ENCODE results near the gene ACVR1. TPM values are rescaled to one million over a fixed set of nuclear protein-coding genes. Genes with fewer than 3 reads are reported as not detected.

ACVR1 gene
- total RNA-seq, 1 experiment from 2014 or later = 27.6 TPM

DNA sequence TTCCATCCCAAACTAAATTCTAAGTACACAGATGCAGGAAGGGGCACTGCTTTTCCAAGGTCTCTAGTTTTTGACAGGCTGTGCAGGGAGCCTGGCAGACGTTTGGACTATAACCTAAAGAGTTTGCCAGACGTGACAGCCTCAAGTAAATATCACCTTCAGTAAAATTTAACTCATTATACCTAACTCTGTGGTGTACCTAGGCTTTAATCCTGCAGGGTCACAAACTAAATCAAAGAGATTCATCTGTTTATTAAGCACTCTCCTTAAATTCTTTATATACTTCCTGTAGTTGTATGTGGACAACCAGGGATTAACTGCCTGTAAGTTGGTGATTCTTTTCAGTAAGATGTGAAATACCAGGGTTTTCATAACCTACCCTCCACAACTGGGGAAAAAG lies 92.9 kb downstream of the ACVR1 start:
- in situ Hi-C loops (cut with HindIII; ENCODE audit: low pct_unique_long_range_greater_than_20kb, low sequenced_read_pairs) = no loop called here
- peaks cover 6% of the 10 kb centered on the region; the same call in 1 of the 2 replicates for H3K36me3 ChIP-seq (ENCODE audit: control insufficient read depth, insufficient read depth, low read length)
- POLR2A ChIA-PET = no interaction called here
- TF ChIP-seq POLR2AphosphoS5 (IDR thresholded peaks at IDR 0.05; ENCODE audit: low read depth, low read length) = no peak
- TF ChIP-seq SIN3A (IDR thresholded peaks at IDR 0.05; ENCODE audit: borderline replicate concordance, insufficient read depth, low read depth, low read length) = no peak
- TF ChIP-seq REST (IDR thresholded peaks at IDR 0.05; ENCODE audit: insufficient read depth in 1 of 2, low read depth in 2 of 2, low read length in 1 of 2) = no peak
- TF ChIP-seq, protein P1, sequence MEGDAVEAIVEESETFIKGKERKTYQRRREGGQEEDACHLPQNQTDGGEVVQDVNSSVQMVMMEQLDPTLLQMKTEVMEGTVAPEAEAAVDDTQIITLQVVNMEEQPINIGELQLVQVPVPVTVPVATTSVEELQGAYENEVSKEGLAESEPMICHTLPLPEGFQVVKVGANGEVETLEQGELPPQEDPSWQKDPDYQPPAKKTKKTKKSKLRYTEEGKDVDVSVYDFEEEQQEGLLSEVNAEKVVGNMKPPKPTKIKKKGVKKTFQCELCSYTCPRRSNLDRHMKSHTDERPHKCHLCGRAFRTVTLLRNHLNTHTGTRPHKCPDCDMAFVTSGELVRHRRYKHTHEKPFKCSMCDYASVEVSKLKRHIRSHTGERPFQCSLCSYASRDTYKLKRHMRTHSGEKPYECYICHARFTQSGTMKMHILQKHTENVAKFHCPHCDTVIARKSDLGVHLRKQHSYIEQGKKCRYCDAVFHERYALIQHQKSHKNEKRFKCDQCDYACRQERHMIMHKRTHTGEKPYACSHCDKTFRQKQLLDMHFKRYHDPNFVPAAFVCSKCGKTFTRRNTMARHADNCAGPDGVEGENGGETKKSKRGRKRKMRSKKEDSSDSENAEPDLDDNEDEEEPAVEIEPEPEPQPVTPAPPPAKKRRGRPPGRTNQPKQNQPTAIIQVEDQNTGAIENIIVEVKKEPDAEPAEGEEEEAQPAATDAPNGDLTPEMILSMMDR (IDR thresholded peaks at IDR 0.05) = no peak
- no peak for TF ChIP-seq TCF7L2 (IDR thresholded peaks at IDR 0.05; ENCODE audit: low read depth, low read length)
- BruUV-seq (replicated peaks) = no TSS peak
- no peaks in the 10 kb centered on the region for H3K9me3 ChIP-seq (ENCODE audit: control insufficient read depth, insufficient read depth, low read depth, low read length)
- peaks cover 11% of the 10 kb centered on the region for H3K4me1 ChIP-seq (ENCODE audit: control insufficient read depth, insufficient read depth, low read length)
- CTCF ChIA-PET = no interaction called here
- no peaks in the 10 kb centered on the region for H3K27me3 ChIP-seq (ENCODE audit: control insufficient read depth, insufficient read depth, low read length)
- ATAC-seq (no peak), DNase-seq (ENCODE audit: low read depth, low spot score) (no peak)
- H3K27ac ChIP-seq (ENCODE audit: low read length) = no peak overlapping the region
- no peak overlapping the region for H3K4me3 ChIP-seq (ENCODE audit: low read depth in 2 of 2, low read length in 2 of 2)
- intact Hi-C loops (cut with micrococcal nuclease; ENCODE audit: unreplicated experiment) = loop anchor here (10.0 kb wide), 1 partner anchor 92 kb away; the partner anchor contains the start of gene ACVR1

GRCh38 chr2:157782057-157782845 lies 93.9 kb downstream of the ACVR1 start:
- Histone ChIP-seq H3K4me3 (ENCODE audit: low read depth in 2 of 2, low read length in 2 of 2) (no peak overlapping the region), H3K9me3 (ENCODE audit: control insufficient read depth, insufficient read depth, low read depth, low read length) (no peaks in the 10 kb centered on the region), H3K36me3 (ENCODE audit: control insufficient read depth, insufficient read depth, low read length) (peaks cover 6% of the 10 kb centered on the region; the same call in 1 of the 2 replicates), H3K27ac (ENCODE audit: low read length) (no peak overlapping the region), H3K4me1 (ENCODE audit: control insufficient read depth, insufficient read depth, low read length) (peaks cover 11% of the 10 kb centered on the region), H3K27me3 (ENCODE audit: control insufficient read depth, insufficient read depth, low read length) (no peaks in the 10 kb centered on the region)
- DNase-seq (ENCODE audit: low read depth, low spot score) (no peak), ATAC-seq (no peak)
- ChIA-PET CTCF (no interaction called here), POLR2A (interaction anchor here (1.0 kb wide), 1 partner anchor 155 kb away, joined by 3 read pairs; no protein-coding TSS in a partner anchor)
- no peak for TF ChIP-seq REST (IDR thresholded peaks at IDR 0.05; ENCODE audit: insufficient read depth in 1 of 2, low read depth in 2 of 2, low read length in 1 of 2)
- no peak for TF ChIP-seq POLR2AphosphoS5 (IDR thresholded peaks at IDR 0.05; ENCODE audit: low read depth, low read length)
- no peak for TF ChIP-seq SIN3A (IDR thresholded peaks at IDR 0.05; ENCODE audit: borderline replicate concordance, insufficient read depth, low read depth, low read length)
- no peak for TF ChIP-seq TCF7L2 (IDR thresholded peaks at IDR 0.05; ENCODE audit: low read depth, low read length)
- TF ChIP-seq, protein P1 (IDR thresholded peaks at IDR 0.05) = peak; percentile 19; the same call in 1 of the 2 replicates
- in situ Hi-C loops (cut with HindIII; ENCODE audit: low pct_unique_long_range_greater_than_20kb, low sequenced_read_pairs) = no loop called here
- intact Hi-C loops (cut with micrococcal nuclease; ENCODE audit: unreplicated experiment) = loop anchor here (10.0 kb wide), 1 partner anchor 93 kb away; the partner anchor contains the start of gene ACVR1
- no TSS peak for BruUV-seq (replicated peaks)

Measured in Panc1 (cell line).